Sigmoid colon (tissue), 7 donors: ENCODE measurements around the gene NTNG1. TPM values are rescaled to one million over a fixed set of nuclear protein-coding genes. Genes with fewer than 3 reads are reported as not detected.

Experiments used
- DNase-seq: peaks from one replicate; pipeline ENCODE4 v3.0.0-alpha.2; 2019
- H3K27ac ChIP-seq, 4 donors: fragments of 200-600 bp; sonication (generic); one replicate each; pipeline ENCODE4 v1.5.1; 2016 to 2019; ENCODE audit warnings: mild to moderate bottlenecking in 1 of 4
- H3K27me3 ChIP-seq, 3 donors: fragments of 200-600 bp; sonication (generic); one replicate each; pipeline ENCODE4 v1.5.1; 2019; ENCODE audit warnings: mild to moderate bottlenecking in 1 of 3
- H3K36me3 ChIP-seq, 4 donors: fragments of 200-600 bp; sonication (generic); one replicate each; pipeline ENCODE4 v1.5.1; 2016 to 2019
- H3K4me1 ChIP-seq, 4 donors: fragments of 200-600 bp; sonication (generic); one replicate each; pipeline ENCODE4 v1.5.1; 2017 to 2019
- H3K4me3 ChIP-seq, 4 donors: fragments of 200-600 bp; sonication (generic); one replicate each; pipeline ENCODE4 v1.5.1; 2017 to 2019; ENCODE audit warnings: mild to moderate bottlenecking in 2 of 4, moderate library complexity in 1 of 4
- H3K9me3 ChIP-seq, 4 donors: fragments of 200-600 bp in 3 of 4; sonication (generic) in 3 of 4; one replicate each; pipeline versions ENCODE4 v1.5.1 to v1.6.1; 2013 to 2019
- CTCF ChIP-seq, 4 experiments: fragments of 450-650 bp in 3 of 4; fragments of 200-600 bp in 1 of 4; IDR thresholded peaks; one replicate each; pipeline ENCODE4 v1.5.1; 2016 to 2019; ENCODE audit warnings: antibody characterized with exemption in 4 of 4, mild to moderate bottlenecking in 3 of 4, moderate library complexity in 2 of 4
- EP300 ChIP-seq, 4 donors: sonication (generic); formaldehyde crosslinking; IDR thresholded peaks; one replicate each; pipeline ENCODE4 v1.6.1; 2017; ENCODE audit warnings: antibody characterized with exemption in 4 of 4
- POLR2A ChIP-seq, 2 donors: fragments of 450-650 bp; IDR thresholded peaks; one replicate each; pipeline ENCODE4 v1.6.1; 2016; ENCODE audit warnings: antibody characterized with exemption in 2 of 2, mild to moderate bottlenecking in 2 of 2, moderate library complexity in 2 of 2
- POLR2AphosphoS5 ChIP-seq, 4 donors: sonication (generic); formaldehyde crosslinking; IDR thresholded peaks; one replicate each; pipeline ENCODE4 v1.6.1; 2017; ENCODE audit warnings: antibody characterized with exemption in 4 of 4
- WGBS, 2 donors: extraction: QIAGEN DNeasy Blood & Tissue Kit; methylation state at CpG; one replicate each; pipeline ENCODE4 v1.1.7; 2013; 5-methylcytosine and 5-hydroxymethylcytosine counted together
- intact Hi-C: fragments of 100-400 bp; cut with DNase I; formaldehyde crosslinking; loops from one replicate; pipeline ENCODE4 v1.15.1; 2023
- polyA plus RNA-seq, 3 donors: library from polyadenylated mRNA; stranded (reverse); fragments of 200-250 nt; gene quantifications; one replicate each; pipeline ENCODE4 v1.2.3, GENCODE V29; 2013
- total RNA-seq, 4 donors: library from RNA; depleted of rRNA; stranded (reverse); fragments of >200 nt; gene quantifications; one replicate each; pipeline ENCODE4 v1.1.0, GENCODE V29; 2016
- donor health status: healthy with polysubstance abuse.
- donor health status: Bipolar disorder and iron deficiency.
- donor health status: healthy.

NTNG1 gene
- total and polyA plus RNA-seq, 7 donors: under 0.01 to 32.5 (median 9.5) TPM; not detected in 1

DNA sequence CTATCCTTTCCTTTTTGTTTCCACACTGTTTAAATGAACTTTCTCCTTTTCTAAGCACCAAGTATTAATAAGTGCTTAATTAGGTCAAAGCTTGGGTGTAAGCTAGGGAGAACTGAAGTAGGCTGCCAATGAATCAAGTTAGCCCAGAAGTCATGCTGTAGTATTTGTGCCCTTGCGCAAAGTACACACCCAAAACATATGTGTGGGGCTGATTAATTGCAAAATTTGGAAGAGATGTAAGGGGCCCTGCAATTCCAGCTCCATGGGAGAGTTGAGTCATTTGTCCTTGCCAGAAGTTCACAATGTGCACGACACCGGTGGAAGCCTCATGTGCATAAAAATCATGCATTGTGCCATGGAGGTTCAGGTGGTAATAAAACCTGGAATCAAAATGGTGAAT is 18.6 kb upstream of the NTNG1 start:
- Histone ChIP-seq H3K9me3 (no peaks in the 10 kb centered on the region), H3K4me3 (no peak overlapping the region), H3K27me3 (no peaks in the 10 kb centered on the region), H3K4me1 (no peaks in the 10 kb centered on the region), H3K27ac (no peak overlapping the region), H3K36me3 (no peaks in the 10 kb centered on the region)
- 95 to 97% methylated on average over 3 of the region's 3 CpGs for WGBS, 2 donors
- DNase-seq: no peak
- TF ChIP-seq CTCF (IDR thresholded peaks at IDR 0.05): no peak
- no peak for TF ChIP-seq POLR2A (IDR thresholded peaks at IDR 0.05)
- no peak for TF ChIP-seq POLR2AphosphoS5 (IDR thresholded peaks at IDR 0.05)
- TF ChIP-seq EP300 (IDR thresholded peaks at IDR 0.05): no peak
- intact Hi-C loops: no loop called here

GRCh38 chr1:107123741-107124140 is 17.1 kb upstream of the NTNG1 start:
- no peak overlapping the region for H3K4me3 ChIP-seq
- H3K9me3 ChIP-seq: no peaks in the 10 kb centered on the region
- no peak overlapping the region for H3K27ac ChIP-seq
- no peaks in the 10 kb centered on the region for H3K36me3 ChIP-seq
- H3K27me3 ChIP-seq: no peaks in the 10 kb centered on the region
- no peaks in the 10 kb centered on the region for H3K4me1 ChIP-seq
- intact Hi-C loops: no loop called here
- WGBS, 2 donors: 68 to 81% methylated on average over 1 of the region's 1 CpG
- no peak for DNase-seq
- TF ChIP-seq POLR2AphosphoS5 (IDR thresholded peaks at IDR 0.05) (no peak), EP300 (IDR thresholded peaks at IDR 0.05) (no peak), POLR2A (IDR thresholded peaks at IDR 0.05) (no peak), CTCF (IDR thresholded peaks at IDR 0.05) (no peak)

DNA sequence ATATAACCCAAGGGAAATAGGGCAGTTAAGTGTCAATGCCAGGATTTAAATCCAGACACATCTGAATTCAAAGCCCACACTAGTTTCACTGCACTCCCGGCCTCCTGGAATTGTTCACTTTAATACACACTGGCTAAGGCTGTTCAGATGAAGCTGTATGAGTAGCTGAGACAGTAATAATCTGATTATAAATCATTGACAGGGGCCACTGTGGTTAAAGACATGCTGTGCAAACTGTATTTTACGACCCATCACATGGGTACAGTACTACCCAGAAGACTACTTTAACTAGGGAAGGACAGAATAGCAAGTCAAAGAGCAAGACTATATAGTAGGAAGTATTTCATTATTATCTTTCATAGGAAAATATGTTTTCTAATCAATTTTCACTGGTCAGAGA is 16.1 kb upstream of the NTNG1 start:
- Histone ChIP-seq H3K9me3 (no peaks in the 10 kb centered on the region), H3K36me3 (no peaks in the 10 kb centered on the region), H3K27ac (no peak overlapping the region), H3K4me3 (no peak overlapping the region), H3K4me1 (no peaks in the 10 kb centered on the region), H3K27me3 (no peaks in the 10 kb centered on the region)
- intact Hi-C loops: no loop called here
- WGBS, 2 donors: 20 to 43% methylated on average over 2 of the region's 2 CpGs
- TF ChIP-seq POLR2A (IDR thresholded peaks at IDR 0.05): no peak
- TF ChIP-seq CTCF (IDR thresholded peaks at IDR 0.05): no peak
- TF ChIP-seq EP300 (IDR thresholded peaks at IDR 0.05): no peak
- TF ChIP-seq POLR2AphosphoS5 (IDR thresholded peaks at IDR 0.05): no peak
- DNase-seq: no peak

DNA sequence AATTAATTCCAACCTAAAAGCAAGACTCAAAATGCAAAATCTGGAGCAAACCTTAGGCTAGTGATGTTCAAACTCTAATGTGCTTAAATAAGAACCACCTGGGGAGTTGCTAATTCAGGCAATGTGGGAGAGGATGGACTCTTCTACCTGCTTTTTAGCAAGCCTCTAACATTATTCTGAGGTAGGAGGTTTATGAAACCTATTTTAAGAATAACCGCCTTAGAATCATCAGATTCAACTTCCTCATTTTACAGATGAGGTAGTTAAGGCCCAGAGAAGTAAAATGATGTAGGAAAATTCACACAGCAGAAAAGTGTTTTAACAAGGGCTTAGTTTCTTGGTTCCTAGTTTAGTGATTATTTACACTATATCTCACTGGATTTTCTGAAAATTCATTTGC is 8.6 kb upstream of the NTNG1 start:
- no peak overlapping the region for H3K27ac ChIP-seq
- intact Hi-C loops: no loop called here
- no peak for DNase-seq
- no peak for TF ChIP-seq POLR2A (IDR thresholded peaks at IDR 0.05)
- TF ChIP-seq POLR2AphosphoS5 (IDR thresholded peaks at IDR 0.05): no peak
- no peak for TF ChIP-seq CTCF (IDR thresholded peaks at IDR 0.05)
- TF ChIP-seq EP300 (IDR thresholded peaks at IDR 0.05): no peak
- H3K36me3 ChIP-seq: no peaks in the 10 kb centered on the region
- H3K4me1 ChIP-seq: no peaks in the 10 kb centered on the region
- no peaks in the 10 kb centered on the region for H3K9me3 ChIP-seq
- H3K4me3 ChIP-seq: no peak overlapping the region
- H3K27me3 ChIP-seq: no peaks in the 10 kb centered on the region
- 67 to 74% methylated on average over 1 of the region's 1 CpG for WGBS, 2 donors

- no peak for TF ChIP-seq POLR2A (IDR thresholded peaks at IDR 0.05)
- no peak for TF ChIP-seq POLR2AphosphoS5 (IDR thresholded peaks at IDR 0.05)
- no peak for TF ChIP-seq CTCF (IDR thresholded peaks at IDR 0.05)
- no peak for TF ChIP-seq EP300 (IDR thresholded peaks at IDR 0.05)
- WGBS, 2 donors: 66 to 82% methylated on average over 1 of the region's 1 CpG
- Histone ChIP-seq H3K36me3 (no peaks in the 10 kb centered on the region), H3K27me3 (no peaks in the 10 kb centered on the region), H3K4me3 (no peak overlapping the region), H3K4me1 (no peaks in the 10 kb centered on the region), H3K9me3 (no peaks in the 10 kb centered on the region), H3K27ac (no peak overlapping the region)
- no peak for DNase-seq
- intact Hi-C loops: no loop called here
Measured at GRCh38 chr1:107132780-107133179, 8.1 kb upstream of the NTNG1 start.
